ENCODE results near the gene PRKCE. TPM values are rescaled to one million over a fixed set of nuclear protein-coding genes. Genes with fewer than 3 reads are reported as not detected.

The PRKCE gene
- total RNA-seq, 4 donors from 2014 or later = 10.9 to 19.6 (median 14.9) TPM

- no peak for TF ChIP-seq CTCF (IDR thresholded peaks at IDR 0.05; ENCODE audit: low read depth)
Observed at GRCh38 chr2:46091961-46092667, 440.6 kb downstream of the PRKCE start.

DNA sequence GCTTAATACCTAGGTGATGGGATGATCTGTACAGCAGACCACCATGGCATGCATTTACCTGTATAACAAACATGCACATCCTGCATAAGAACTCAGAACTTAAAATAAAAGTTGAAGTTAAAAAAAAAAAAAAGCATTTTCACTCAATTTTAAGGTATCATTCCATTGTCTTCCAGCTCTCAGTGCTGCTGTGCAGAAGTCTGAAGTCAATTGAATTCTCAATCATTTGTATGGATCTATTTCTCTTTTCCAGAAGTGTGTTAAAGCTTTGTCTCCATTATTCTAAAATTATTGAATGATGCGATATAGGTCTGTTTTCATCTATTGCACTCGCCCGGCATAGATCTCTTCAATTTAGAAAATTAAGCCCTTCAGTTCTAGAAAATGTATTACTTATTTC is 443.2 kb downstream of the PRKCE start:
- no peak for TF ChIP-seq CTCF (IDR thresholded peaks at IDR 0.05; ENCODE audit: low read depth)

GRCh38 chr2:46095830-46096229 is 444.4 kb downstream of the PRKCE start:
- no peak for TF ChIP-seq CTCF (IDR thresholded peaks at IDR 0.05; ENCODE audit: low read depth)

- no peak for TF ChIP-seq CTCF (IDR thresholded peaks at IDR 0.05; ENCODE audit: low read depth)
Observed at GRCh38 chr2:46096260-46096659, 444.8 kb downstream of the PRKCE start.

DNA sequence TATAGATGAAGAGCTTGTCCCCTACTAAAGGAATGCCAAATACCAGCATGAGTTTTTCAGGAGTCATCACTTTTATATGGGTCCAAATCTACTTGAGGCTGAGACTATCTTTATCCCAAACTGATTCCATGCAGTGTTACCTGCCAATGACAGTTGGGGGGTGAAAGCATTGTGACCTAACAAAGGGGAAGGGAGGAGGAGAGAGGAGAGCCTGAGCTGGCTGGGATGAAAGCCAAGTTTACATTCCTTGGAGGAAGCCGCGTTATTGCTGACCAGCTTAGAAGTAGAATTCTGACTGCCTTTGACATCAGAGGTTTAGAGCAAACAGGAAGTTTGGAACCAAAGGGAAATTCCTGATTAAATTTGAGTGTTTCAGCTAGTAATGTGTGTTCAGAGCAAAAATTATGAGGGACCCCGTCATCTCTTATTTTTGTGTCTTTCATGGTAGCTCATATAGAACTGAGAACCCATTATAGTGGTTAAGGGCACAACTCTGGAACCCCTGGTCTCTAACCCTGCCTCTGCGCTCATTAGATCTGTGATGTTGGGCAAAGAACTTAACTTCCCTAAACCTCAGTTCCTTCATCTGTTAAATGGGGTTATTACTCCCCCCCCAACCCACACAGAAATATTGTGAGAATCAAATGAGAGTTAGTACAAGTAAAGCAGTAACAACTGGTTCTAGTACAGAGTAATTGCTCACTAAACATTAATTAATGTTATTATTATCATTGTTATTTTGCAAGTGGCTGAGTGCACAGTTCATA is 446.4 kb downstream of the PRKCE start:
- no peak for TF ChIP-seq CTCF (IDR thresholded peaks at IDR 0.05; ENCODE audit: low read depth)

GRCh38 chr2:46098621-46099062 is 447.2 kb downstream of the PRKCE start:
- TF ChIP-seq CTCF (IDR thresholded peaks at IDR 0.05; ENCODE audit: low read depth) = no peak

DNA sequence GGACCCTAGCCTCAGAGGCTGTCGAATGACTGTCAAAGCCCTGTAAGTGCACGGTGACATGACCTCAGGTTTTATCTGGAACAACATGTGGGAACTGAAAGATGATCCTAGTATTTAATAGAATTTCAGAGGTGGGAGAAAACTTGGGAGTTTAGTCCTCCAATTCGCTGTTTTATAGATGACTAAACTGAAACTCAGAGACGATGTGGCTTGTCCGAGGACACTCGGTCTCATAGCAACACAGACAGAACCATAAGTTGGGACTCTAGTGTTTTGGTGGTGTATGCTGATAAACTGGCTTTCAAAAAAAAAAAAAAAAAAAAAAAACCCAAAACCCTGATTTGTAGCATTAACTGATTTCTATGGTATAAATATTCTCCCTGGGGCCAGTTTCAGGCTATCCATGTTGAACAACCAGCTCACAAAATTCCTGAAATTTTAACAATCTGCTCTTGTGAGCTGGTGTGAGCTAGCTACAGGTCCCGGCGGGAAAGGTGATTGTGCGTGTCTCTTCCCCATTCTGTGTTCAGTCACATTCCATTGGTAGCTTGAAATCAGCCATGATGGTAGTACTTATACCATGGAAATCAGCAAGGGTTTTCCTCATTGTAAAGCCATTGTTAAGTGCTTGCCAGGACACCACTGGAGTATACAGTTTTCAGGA is 450.2 kb downstream of the PRKCE start:
- no peak for TF ChIP-seq CTCF (IDR thresholded peaks at IDR 0.05; ENCODE audit: low read depth)
